Smooth muscle cell of trachea (primary cell): ENCODE data around the gene OR52B4. TPM values are rescaled to one million over a fixed set of nuclear protein-coding genes. Genes with fewer than 3 reads are reported as not detected.

Experiments
- total RNA-seq: library from RNA; depleted of rRNA; stranded (reverse); fragments of >200 nt; gene quantifications from 2 replicates; pipeline ENCODE4 v1.2.1, GENCODE V29; 2014

The OR52B4 gene
- total RNA-seq = not detected in 2 replicates

DNA sequence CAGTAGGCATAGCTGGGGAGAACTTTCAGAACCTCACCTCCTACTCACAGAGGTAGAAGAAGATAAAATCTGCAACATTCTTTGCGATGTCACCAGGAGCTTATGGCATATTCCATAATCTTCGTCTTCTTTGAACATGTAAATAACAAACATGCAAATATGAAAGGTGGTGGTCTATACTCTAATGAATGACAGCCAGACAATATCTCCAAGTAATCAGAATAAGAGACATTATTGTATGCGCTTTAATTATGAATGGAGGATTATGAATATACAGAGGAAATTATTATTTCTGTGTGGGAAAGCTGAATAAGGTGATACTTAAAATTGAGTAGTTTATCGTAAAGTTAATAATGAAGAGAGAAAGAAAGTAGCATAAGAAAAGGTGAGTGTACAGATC is at the start of gene OR52B4:
Gene OR52B4 (minus strand): TSS at position 101 of the 400 bp plus-strand sequence. CDS start 91 bp downstream, at position 10.

GRCh38 chr11:4393209-4393857 is 25.1 kb upstream of the OR52B4 start, which contains the start of gene TRIM21:
Gene TRIM21, minus strand, starts transcription at chr11:4393702. Its CDS starts 3,293 bp downstream, at chr11:4390409.

Other genes starting within 250 kb of the OR52B4 start
- 24.4 and 26.1 TPM in 2 replicates for gene TRIM21, start 25.3 kb upstream of the OR52B4 start, total RNA-seq
- gene OR52K2, start 80.9 kb upstream of the OR52B4 start, total RNA-seq = not detected in 2 replicates
- under 0.01 TPM in 1 of 2 replicates, not detected in the other for gene OR52K1, start 114.3 kb upstream of the OR52B4 start, total RNA-seq
- gene OR52M1, start 176.8 kb upstream of the OR52B4 start, total RNA-seq = not detected in 2 replicates
- not detected in 2 replicates for gene OR52I2, start 213.4 kb upstream of the OR52B4 start, total RNA-seq
- gene OR52I1, start 225.7 kb upstream of the OR52B4 start, total RNA-seq = not detected in 2 replicates
- 13.5 and 13.9 TPM in 2 replicates for gene TRIM68, start 239.8 kb upstream of the OR52B4 start, total RNA-seq